Stimulated activated CD8-positive, alpha-beta memory T cell treated with anti-CD3 and anti-CD28 coated beads, Interleukin-15, amount 100 ng/mL, for 24 hours (primary cell): ENCODE measurements around the gene PLCH2.

Experiments used
- DNase-seq: peaks from one replicate; pipeline ENCODE4 v3.0.0-alpha.2; 2020; ENCODE audit warnings: low read depth

PLCH2 gene

DNA sequence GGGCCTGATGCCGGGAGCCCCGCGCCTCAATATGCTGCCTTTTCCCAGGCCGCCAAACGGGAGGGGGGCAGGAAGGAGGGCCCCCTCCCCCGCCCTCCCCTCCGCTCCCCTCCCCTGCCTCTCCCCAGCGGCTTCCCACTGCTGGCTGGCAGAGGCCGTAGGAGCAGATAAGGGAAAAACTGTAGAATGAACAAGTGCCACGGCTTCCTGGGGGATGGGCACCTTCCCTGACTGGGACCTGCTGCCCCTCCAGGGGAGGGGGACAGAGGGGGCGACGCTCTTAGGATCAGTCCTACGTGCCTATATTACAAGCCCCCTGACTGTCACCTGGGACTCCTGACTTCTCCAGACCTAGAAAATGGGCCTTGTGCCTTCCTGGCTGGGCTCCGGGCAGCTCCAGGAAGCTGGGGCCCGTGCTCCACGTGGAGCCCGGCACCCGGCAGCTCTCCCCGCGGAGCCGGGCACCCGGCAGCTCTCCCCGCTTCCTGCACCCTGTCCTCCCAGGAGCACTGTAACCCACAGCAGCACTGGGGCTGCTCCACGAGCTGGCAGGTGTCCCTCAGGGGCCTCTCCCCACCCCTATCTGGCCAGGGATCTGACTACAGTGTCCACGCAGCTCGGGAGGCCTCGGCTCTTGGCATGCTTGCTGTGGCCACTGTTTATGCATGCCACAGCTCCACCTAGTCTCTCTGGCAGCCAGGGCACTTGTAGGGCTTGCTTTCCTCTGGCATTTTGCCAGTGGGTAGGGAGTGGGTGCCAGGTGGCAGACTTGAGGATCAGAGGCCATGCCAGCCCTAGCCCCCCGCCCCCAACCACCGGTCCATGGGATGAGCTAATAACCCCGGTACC, 54.6 kb downstream of the PLCH2 start:
- DNase-seq: no peak

DNA sequence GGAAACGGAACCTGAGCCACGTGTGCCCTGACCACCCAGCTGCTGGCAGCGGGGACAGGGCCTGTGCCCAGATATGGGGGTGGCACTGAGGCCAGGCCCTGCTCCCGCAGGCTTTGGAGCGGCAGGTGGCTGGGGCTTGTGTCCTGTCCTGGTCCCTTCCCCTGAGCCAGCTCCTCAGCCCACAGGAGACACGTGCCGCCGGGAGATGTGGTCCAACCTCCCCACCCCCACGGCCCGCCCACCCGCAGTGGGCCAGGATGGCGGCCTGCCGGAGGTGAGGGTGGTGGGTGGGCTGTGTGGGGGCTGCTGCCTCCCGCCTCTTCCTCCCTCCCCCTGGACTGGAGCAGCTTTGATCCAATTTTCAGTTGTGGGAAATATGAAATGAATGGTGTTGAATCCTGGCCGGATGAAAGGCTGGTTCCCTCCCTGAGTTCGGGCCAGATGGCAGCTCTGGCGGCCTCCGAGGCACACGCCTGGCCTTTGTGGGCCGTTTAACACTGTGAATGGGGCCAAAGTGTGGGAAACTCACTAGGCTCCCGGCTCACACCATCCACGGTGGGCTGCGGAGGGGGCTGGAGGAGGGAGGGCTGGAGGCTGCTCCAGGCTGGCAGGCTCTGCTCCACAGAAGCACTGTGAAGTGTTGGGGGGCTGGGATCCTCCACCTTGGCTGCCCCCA, 56.5 kb downstream of the PLCH2 start:
- DNase-seq: no peak

DNA sequence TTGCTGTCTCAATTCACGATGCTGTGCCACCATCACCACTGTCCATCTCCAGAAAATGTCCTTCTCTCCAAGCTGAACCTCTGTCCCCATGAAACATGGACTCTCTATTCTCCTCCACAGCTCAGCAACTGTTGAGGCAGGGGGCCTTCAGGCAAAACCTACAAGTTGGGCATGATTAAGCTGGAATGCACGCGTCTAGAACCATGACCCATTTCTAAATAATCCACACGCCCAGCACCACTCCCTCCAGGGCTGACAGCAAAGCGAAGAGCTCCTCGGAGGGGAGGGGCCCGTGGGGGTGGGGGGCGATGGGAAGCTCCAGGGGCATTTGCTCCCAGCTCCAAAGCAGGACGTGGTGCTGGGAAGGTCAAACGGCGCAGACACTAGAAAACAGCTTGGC, 57.3 kb downstream of the PLCH2 start:
- DNase-seq: no peak

DNA sequence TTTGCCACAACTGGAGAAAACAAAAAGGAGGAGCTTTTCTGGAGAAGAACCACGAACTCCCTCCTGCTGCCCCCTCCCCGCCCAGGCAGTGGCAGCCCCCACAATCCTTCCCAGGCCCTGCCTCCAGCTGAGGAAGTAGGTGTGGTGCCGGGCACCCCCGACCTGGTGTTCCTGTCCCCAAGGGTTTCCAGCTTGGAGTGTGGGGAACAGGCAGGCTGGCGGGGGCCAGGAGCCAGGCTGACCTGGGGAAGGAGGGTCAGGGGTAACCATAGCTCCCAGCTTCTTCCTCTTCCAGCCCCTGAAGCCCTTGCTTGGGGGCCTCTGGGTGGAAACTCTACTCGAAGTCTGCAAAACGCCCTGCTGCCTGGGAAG, 58.2 kb downstream of the PLCH2 start:
- DNase-seq: no peak

DNA sequence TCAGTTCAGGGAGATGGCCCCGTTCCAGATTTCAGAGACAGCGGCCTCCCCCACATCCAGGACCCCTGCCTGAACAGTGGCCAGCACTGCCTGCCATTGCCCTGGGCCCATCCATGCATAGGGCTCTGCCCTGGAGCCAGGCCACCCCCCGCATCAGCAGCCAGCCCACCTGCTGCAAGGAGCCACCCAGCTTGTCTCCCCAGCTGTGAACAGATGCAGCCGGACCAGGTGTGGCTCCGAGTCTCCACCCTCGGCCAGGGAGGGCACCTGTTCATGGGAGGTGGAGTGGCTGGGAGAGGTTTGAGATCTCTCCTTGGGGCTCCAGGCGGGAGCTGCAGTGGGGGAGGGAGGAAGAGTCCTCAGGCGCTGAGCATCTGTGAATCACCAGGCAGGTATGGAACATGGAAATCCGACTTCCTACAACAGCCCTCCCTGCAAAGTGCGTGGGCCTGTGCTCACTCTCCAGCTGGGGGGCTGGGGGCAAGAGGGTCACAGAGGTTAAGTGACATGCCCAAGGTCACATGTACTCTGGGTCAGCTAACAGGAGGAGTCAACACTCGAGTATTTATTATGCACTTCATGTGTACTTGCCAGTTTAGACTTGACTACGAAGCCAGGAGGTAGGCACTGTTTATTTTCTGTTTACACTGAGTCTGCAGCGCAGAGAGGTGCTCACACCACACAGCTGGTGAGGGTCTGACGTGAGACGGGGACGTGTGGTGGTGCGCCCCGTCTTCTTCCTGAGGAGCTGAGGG, 58.8 kb downstream of the PLCH2 start:
- no peak for DNase-seq

DNA sequence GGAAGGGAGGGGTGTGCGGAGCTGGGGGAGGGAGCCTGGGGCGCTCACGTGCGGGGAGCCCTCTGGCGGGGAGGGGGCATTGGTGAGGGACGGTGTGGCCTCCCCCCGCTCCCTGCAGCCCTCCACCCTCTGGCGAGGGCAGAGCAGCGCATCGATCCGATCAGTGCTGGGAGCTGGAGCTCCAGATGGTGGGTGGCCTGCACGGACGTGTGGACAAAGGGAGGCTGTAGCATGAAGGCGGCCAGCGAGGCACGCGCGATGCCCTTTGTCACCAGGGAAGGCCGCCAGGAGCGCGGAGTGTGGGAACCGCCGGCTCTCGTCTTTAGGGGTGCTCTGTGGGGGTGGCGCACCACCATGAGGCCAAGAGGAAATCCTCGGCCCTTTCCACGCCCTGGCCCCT, 59.4 kb downstream of the PLCH2 start:
- no peak for DNase-seq

DNA sequence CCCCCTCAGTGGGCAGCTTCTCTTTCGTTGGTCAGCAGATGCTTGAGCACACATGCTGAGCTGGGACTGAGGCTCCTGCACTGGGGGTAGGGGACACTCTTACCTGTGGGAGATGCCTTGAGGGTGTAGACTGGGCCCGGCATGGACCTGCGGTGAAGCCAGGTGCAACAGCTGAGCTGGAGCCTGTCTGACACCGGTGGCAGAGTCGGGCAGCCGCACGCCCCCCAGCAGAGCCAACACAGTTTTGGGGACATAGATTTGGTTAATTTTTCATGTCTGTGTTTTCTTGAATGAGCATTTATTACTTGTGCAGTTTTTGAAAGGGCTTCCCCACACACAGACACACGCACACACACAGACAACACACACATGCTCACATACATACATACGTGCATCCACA, 59.9 kb downstream of the PLCH2 start:
- DNase-seq: no peak

DNA sequence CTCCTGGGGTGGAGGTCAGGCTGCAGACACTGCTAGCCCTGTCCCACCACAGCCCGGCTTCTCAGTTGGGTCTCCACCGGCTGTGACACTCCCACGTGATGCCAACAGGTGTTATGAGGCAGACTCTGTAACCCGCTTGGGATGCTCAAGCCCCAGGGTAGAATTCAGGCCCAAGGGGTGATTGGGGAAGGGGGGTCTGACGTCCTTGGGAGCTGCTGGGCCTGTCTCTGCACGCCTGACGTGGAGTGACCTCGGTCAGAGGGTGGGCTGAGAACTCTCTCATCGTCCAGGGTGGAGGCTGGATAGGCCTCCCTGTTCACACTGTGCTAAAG, 61.7 kb downstream of the PLCH2 start:
- no peak for DNase-seq

DNA sequence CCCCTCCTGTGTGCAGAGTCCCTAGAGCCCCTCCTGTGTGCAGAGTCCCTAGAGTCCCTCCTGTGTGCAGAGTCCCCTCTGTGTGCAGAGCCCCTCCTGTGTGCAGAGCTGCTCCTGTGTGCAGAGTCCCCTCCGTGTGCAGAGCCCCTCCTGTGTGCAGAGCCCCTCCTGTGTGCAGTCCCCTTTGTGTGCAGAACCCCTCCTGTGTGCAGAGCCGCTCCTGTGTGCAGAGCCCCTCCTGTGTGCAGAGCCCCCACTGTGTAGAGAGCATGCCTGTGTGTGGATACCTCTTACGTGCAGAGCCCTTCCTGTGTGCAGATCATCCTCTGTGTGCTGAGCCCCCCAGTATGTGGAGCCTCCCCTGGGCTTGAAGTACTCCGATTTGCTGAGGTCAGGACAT, 62.3 kb downstream of the PLCH2 start:
- no peak for DNase-seq

DNA sequence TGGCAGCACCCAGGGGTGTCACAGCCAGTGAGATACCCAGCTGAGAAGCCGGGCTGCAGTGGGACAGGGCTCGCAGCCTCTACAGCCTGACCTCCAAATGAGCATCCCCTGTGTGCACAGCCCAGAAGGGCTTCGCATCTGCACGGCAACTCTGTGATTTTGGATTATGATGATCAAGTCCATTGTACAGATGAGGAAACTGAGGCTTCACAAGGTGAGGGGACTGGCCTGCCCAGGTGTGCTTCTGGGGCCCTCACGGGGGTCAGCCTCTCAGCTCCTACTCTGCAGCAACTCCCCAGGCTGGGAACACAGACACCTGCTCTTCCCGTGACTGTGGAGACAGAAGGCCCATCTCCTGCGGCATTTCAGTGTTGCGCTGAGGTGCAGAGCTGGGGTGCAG, 62.8 kb downstream of the PLCH2 start:
- no peak for DNase-seq

DNA sequence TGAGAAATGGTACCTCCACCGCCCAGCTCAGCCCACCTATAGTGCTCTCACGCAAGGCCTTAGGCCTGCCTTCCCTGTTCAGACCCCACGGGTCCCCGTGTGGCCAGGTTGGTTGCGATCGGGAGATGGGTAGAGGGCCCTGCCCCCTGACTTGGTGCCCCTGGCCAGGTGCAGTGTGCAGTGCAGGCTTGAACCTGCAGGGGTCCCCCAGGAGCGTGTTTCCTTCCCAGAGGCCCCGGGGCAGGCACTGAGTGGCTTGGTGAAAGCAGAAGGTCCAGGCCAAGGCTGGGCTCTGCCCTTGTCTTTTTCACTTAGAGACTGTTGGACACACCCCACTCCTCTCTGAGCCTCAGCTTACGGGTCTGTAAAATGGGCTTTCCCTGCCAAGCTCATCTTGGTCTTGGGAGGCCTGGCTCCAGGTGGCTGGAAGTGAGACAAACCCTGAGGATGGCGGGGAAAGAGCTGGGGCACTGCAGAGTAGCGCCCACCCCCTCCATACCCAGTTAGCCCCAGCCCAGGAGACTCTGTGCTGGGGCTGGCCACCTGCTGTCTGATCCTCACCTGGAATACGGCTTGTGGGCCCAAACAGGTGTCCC, 63.3 kb downstream of the PLCH2 start:
- no peak for DNase-seq

DNA sequence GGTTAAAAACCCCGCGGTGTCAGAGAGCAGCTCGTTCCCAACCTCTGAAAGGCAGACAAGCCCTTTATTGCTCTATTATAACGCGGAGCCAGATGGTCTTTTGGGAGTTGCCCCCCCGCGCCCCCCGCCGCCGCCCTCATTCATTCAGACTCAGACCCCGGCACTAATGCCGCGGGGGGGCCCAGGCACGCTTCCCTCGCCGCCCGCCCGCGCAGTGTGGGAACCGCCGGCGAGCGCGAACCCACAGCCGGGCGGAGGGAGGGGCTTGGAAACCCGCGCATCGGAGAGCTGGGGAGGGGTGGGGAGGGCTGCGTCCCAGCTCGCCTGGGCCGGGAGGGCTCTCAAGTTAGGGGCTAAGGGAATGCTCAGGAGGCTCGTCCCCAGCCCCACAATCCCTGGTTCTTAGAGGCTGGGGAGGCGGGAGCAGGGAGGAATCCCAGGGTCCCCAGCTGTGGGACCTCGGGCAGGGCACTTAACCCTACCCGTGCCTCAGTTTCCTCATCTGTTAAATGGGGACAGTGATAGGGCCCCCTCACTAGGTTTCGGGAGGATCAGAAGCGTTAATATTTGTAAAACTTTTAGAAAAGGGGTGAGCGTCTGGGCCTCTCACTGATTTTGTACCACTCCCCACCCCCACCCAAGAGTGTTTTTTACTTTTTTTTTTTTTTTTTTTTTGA, 64.9 kb downstream of the PLCH2 start:
- DNase-seq: no peak

DNA sequence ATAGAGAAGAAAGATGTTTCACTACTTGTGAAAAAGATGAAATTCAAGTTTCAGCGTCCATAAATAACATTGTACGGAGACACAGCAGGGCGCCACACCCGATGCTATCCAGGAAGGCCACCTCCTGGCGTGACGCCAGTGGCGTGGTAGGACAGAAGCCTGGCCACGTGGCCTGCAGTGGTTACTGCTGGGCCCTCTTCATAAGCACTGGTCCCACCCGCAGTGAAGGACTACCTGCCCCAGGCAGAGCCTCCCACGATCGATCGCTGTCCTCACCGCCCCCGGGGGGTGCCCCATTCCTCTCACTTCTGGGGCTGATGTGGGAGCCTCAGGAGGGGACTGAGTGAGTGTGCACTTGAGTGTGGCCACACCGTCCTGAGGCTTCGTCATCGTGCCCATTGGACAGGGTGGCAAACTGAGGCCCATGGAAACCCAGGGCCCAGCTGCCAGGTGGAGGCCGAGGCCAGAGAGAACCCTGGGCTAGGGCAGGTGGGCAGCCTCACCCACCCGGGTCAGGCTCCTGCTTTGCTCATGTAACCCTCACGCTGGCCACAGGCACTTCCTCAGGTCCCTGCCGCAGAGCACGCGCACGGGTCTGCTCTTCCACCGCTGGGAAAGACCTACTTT, 65.6 kb downstream of the PLCH2 start:
- no peak for DNase-seq

DNA sequence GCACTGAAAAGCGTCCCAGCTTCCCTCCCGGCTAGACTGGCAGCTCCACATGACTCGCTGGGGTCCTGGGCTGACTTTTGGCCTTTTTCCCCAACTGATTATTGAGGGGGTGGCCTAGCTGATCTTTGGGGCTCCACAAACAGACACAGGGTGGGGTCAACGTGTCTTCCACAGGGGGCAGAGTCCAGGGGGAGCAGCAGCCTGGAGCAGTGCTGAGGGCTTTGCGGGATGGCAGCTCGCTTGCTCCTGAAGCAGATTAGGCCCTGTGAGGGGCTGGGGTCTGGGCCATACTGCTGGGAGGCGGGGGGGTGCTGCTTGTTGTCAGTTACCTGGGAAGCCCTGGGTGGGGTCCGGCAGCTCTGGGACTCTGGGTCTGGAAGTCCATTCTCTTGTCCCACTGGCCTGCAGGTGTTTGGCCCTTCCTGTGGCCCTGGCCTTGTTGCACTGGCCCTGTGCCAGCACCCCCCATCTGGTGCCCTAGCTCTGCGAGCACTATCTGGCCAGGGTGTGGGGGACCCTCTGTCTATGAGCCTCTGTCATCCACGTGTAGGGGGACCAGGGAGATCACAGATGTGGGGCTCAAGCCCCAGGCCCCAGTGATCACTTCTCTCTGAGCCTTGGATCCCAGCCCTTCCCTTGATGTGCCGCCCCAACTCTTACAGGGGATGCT, 66.3 kb downstream of the PLCH2 start:
- DNase-seq: no peak

DNA sequence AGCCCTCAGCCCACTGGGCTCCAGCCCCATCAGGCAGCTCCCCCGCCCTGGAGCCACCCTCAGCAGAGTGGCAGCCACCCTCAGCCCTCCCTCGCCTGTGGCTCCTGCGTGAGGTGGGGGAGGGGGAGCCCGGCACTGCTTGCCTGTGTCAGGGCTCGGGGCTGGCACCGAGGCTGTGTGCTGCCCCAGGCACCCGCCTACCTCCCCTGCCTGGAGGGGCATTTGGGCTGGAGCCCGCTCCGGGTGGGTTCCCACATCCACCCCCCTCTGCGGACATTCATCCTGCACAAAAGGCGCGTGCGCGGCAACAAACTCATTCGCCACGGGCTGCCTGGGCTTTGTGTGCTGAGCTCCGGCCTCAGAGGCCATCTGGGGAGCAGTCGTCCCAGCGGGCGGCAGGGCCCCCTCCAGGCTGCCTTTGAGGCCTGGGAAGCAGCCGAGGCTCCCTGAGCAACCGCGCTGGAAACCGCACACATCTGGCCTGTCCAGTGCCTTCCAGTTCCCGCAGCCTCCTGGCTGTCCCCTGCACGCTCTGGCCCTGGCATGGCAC, 67.5 kb downstream of the PLCH2 start:
- no peak for DNase-seq

DNA sequence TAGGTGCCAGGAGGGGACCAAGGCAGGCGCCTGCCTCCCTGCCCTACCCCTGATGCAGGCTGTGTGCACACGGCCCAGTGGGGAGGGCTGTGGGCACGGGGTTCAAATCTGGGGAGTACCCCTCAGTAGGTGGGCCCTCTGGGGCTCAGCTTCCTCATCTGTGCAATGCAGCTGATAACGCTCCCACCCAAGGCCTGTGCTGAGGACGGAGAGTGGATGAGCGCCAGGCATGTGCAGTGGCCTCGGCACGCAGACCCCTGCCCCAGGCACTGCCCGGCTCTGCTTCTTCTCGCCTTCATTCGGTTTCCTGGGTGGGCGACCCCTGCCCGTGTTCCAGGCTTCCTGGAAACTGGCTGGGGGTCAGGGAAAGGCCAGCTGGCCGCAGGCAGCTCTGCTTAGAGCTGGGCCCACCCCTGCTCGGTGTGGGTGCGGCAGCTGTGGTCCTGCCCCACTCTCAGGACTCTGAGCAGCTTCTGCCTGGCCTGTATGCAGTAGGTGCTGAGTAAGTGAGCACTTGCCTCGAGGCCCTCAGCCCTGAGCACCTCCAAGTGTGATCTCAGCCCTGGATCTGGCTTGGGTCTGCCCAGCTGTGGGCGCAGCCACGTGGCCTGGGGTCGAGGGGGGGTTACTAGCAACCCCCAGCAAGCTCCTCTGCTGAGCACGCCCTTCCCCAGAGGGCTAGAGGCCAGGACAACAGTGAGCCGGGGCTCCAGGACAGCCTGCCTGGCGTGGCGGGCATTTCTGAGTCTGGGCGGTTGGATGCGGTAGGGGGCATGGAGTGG, 68.2 kb downstream of the PLCH2 start:
- no peak for DNase-seq

DNA sequence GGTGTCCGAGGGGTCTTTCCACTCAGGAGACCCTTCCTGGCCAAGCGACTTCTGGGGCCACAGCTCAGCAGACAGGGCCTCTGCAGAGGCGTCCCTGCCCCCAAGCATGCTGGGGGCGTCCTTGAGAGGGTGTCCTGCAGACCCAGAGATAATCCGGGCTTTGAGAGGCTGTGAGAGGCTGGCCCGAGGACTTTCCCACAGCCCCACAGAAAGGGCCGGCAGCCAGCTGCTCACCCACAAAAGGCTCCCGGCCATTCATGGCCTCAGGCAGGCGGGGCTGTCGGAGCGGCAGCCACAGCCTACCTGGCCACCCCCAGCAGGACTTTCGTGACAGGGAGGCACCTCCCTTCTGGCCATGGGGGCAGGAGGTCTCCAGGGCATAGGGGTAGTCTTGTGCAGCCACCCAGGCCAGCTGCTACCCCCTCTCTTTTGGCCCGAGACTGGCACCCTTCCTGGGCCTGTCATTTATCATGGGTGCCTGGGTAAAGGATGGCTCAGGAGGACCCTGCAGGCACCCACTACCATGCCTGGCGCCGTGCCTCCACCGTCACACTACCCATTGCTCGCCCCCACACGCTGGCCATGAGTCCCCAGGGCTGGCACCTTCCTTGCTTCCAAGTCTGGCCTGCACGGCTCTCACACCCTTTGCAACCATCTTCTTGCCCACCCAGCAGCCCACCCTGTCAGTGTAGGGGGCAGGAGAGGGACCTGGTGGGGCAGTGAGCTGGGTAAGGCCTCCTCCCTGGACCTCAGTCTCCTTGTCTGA, 69.0 kb downstream of the PLCH2 start:
- DNase-seq: no peak

DNA sequence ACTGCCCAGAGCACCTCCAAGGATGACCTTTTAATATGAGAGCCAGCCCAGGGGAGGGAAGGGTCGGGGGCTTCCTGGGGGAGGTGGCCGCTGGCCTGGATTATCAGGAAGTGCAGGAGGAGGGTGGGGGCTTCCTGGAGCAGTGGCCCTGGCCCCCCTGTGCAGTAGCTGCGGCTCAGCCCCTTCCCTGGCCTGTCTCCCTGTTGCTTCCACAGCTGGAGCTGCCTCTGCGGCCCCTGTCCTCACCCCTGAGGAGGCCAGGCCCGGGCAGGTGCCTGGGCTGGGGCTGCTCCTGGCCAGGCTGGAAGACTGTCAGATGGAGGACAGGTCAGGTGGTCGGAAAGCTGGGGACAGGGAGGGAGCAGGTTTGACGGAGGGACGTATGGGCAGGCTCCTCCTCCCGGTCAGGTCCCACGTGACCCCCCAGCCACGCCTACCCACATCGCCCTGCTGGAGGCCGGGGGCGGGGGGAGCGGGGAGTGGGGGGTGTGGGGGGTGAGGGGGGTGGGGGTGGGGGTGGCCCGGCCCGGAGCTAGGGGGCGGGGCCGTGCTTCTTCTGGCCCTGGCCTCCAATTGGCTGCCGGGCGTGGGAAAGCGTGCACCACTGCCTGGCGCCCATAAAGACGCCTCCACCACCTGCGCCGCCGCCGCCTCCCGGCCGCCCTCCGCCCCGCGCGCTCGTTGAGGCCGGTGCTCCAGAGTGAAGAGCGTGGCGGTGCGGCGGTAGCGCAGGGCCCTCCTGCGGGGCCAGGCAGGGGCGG, 69.8 kb downstream of the PLCH2 start:
- peak; percentile 58 for DNase-seq
